HEK293 (cell line): ENCODE measurements around the gene JTB.
A peak's percentile ranks its signal among the peaks of the same experiment; 100 is the strongest.

Source experiments
- CTCF ChIA-PET: fragments of 350-600 bp; formaldehyde crosslinking; extraction: SDS; loops from one replicate; lab custom pipeline; 2021; ENCODE audit warnings: antibody characterized with exemption; lab: Yijun Ruan, JAX
- POLR2A ChIA-PET: fragments of 300-600 bp; formaldehyde crosslinking; extraction: SDS; loops from one replicate; lab custom pipeline; 2020; ENCODE audit warnings: antibody characterized with exemption, inconsistent platforms; lab: Yijun Ruan, JAX
- H3K27ac ChIP-seq: fragments of 200-500 bp; sonication (Bioruptor generic); 2 replicates; pipeline ENCODE4 v1.5.1; 2014; ENCODE audit warnings: low read depth, low read length, control low read depth, inconsistent platforms; ENCODE audit errors: extremely low read depth
- H3K36me3 ChIP-seq, 2 experiments: fragments of 200-500 bp in 1 of 2; sonication (Bioruptor generic) in 1 of 2; 1 replicate in 1 of 2; 2 replicates in 1 of 2; pipeline ENCODE4 v1.5.1; 2014 to 2017; ENCODE audit warnings: inconsistent platforms in 2 of 2, low read length in 2 of 2; ENCODE audit not compliant: control insufficient read depth in 2 of 2, insufficient read depth in 1 of 2
- H3K4me1 ChIP-seq: fragments of 200-500 bp; sonication (Bioruptor generic); 2 replicates; pipeline ENCODE4 v1.5.1; 2014; ENCODE audit warnings: mild to moderate bottlenecking, low read length, inconsistent platforms; ENCODE audit not compliant: control insufficient read depth, insufficient read depth
- H3K4me3 ChIP-seq: 2 replicates; pipeline ENCODE4 v1.5.1; 2011; ENCODE audit warnings: low read depth, mild to moderate bottlenecking, control low read depth, low read length, moderate library complexity
- H3K9me3 ChIP-seq: fragments of 200-500 bp; sonication (Bioruptor generic); 2 replicates; pipeline ENCODE4 v1.5.1; 2014; ENCODE audit warnings: low read depth, low read length, inconsistent platforms; ENCODE audit not compliant: control insufficient read depth, insufficient read depth
- FEZF1 ChIP-seq: fragments of 450-650 bp; formaldehyde crosslinking; IDR thresholded peaks from 2 replicates; pipeline ENCODE4 v1.5.1; 2016; ENCODE audit warnings: missing biosample characterization, missing genetic modification characterization
- GFI1B ChIP-seq: fragments of 450-650 bp; formaldehyde crosslinking; IDR thresholded peaks from 2 replicates; pipeline ENCODE4 v1.5.1; 2016; ENCODE audit warnings: missing biosample characterization, missing genetic modification characterization
- GLIS2 ChIP-seq: fragments of 450-650 bp; formaldehyde crosslinking; IDR thresholded peaks from 2 replicates; pipeline ENCODE4 v1.5.1; 2016; ENCODE audit warnings: missing biosample characterization, missing genetic modification characterization
- IKZF3 ChIP-seq: fragments of 450-650 bp; IDR thresholded peaks from 2 replicates; pipeline ENCODE4 v1.5.0; 2018; ENCODE audit warnings: missing biosample characterization, mild to moderate bottlenecking, missing genetic modification characterization, moderate library complexity
- PRDM1 ChIP-seq: fragments of 450-650 bp; formaldehyde crosslinking; IDR thresholded peaks from 2 replicates; pipeline ENCODE4; 2016; ENCODE audit warnings: missing biosample characterization, missing genetic modification characterization
- ZBTB17 ChIP-seq: fragments of 450-650 bp; formaldehyde crosslinking; IDR thresholded peaks from 2 replicates; pipeline ENCODE4 v1.5.1; 2016; ENCODE audit warnings: missing biosample characterization, missing genetic modification characterization
- ZFHX2 ChIP-seq: fragments of 450-650 bp; formaldehyde crosslinking; conservative IDR thresholded peaks from 2 replicates; pipeline ENCODE4 v1.5.1; 2016; ENCODE audit warnings: missing biosample characterization, missing genetic modification characterization
- ZFP69B ChIP-seq: fragments of 450-650 bp; formaldehyde crosslinking; IDR thresholded peaks from 2 replicates; pipeline ENCODE4 v1.5.1; 2016; ENCODE audit warnings: missing biosample characterization, missing genetic modification characterization
- ZNF175 ChIP-seq: fragments of 450-650 bp; formaldehyde crosslinking; IDR thresholded peaks from 2 replicates; pipeline ENCODE4 v1.5.1; 2016; ENCODE audit warnings: missing biosample characterization, missing genetic modification characterization
- ZNF223 ChIP-seq: fragments of 450-650 bp; formaldehyde crosslinking; IDR thresholded peaks from 2 replicates; pipeline ENCODE4 v1.5.1; 2016; ENCODE audit warnings: missing biosample characterization, missing genetic modification characterization
- ZNF324 ChIP-seq: fragments of 450-650 bp; formaldehyde crosslinking; IDR thresholded peaks from 2 replicates; pipeline ENCODE4 v1.5.1; 2016; ENCODE audit warnings: missing biosample characterization, missing genetic modification characterization
- ZNF366 ChIP-seq: fragments of 450-650 bp; formaldehyde crosslinking; conservative IDR thresholded peaks from 2 replicates; pipeline ENCODE4 v1.5.1; 2016; ENCODE audit warnings: missing biosample characterization, missing genetic modification characterization
- ZNF394 ChIP-seq: fragments of 450-650 bp; formaldehyde crosslinking; IDR thresholded peaks from 2 replicates; pipeline ENCODE4 v1.5.1; 2016; ENCODE audit warnings: missing biosample characterization, missing genetic modification characterization, mild to moderate bottlenecking, moderate library complexity, borderline replicate concordance
- ZNF423 ChIP-seq: fragments of 450-650 bp; formaldehyde crosslinking; IDR thresholded peaks from 2 replicates; pipeline ENCODE4 v1.5.1; 2016; ENCODE audit warnings: missing biosample characterization, missing genetic modification characterization
- ZNF501 ChIP-seq: fragments of 450-650 bp; formaldehyde crosslinking; IDR thresholded peaks from 2 replicates; pipeline ENCODE4 v1.5.1; 2016; ENCODE audit warnings: missing biosample characterization, missing genetic modification characterization
- ZNF510 ChIP-seq: fragments of 450-650 bp; formaldehyde crosslinking; IDR thresholded peaks from 2 replicates; pipeline ENCODE4 v1.5.1; 2018; ENCODE audit warnings: mild to moderate bottlenecking, missing genetic modification characterization, missing biosample characterization; ENCODE audit not compliant: insufficient replicate concordance
- ZNF544 ChIP-seq: fragments of 450-650 bp; formaldehyde crosslinking; IDR thresholded peaks from 2 replicates; pipeline ENCODE4 v1.5.0; 2017; ENCODE audit warnings: missing biosample characterization, missing genetic modification characterization
- ZNF571 ChIP-seq: fragments of 450-650 bp; formaldehyde crosslinking; IDR thresholded peaks from 2 replicates; pipeline ENCODE4 v1.5.0; 2017; ENCODE audit warnings: missing biosample characterization, missing genetic modification characterization
- ZNF585B ChIP-seq: fragments of 450-650 bp; formaldehyde crosslinking; IDR thresholded peaks from 2 replicates; pipeline ENCODE4 v1.5.1; 2016; ENCODE audit warnings: missing biosample characterization, missing genetic modification characterization
- ZNF76 ChIP-seq: fragments of 450-650 bp; formaldehyde crosslinking; IDR thresholded peaks from 2 replicates; pipeline ENCODE4; 2016; ENCODE audit warnings: low read depth, missing biosample characterization, missing genetic modification characterization, borderline replicate concordance
- ZNF776 ChIP-seq: fragments of 450-650 bp; formaldehyde crosslinking; IDR thresholded peaks from 2 replicates; pipeline ENCODE4 v1.5.0; 2017; ENCODE audit warnings: missing biosample characterization, missing genetic modification characterization, borderline replicate concordance
- ZNF830 ChIP-seq: fragments of 450-650 bp; IDR thresholded peaks from 2 replicates; pipeline ENCODE4 v1.5.0; 2018; ENCODE audit warnings: missing biosample characterization, missing genetic modification characterization, low read depth, mild to moderate bottlenecking, moderate library complexity
- ZNF843 ChIP-seq: fragments of 450-650 bp; formaldehyde crosslinking; IDR thresholded peaks from 2 replicates; pipeline ENCODE4 v1.5.1; 2016; ENCODE audit warnings: missing biosample characterization, missing genetic modification characterization
- TF ChIP-seq, protein P1 (sequence below): fragments of 450-650 bp; formaldehyde crosslinking; IDR thresholded peaks from 2 replicates; pipeline ENCODE4 v1.5.1; 2016; ENCODE audit warnings: missing biosample characterization, missing genetic modification characterization
- TF ChIP-seq, protein P2 (sequence below): fragments of 450-650 bp; formaldehyde crosslinking; IDR thresholded peaks from 2 replicates; pipeline ENCODE4 v1.5.1; 2016; ENCODE audit warnings: missing biosample characterization, missing genetic modification characterization
- TF ChIP-seq, protein P3 (sequence below): fragments of 450-650 bp; formaldehyde crosslinking; IDR thresholded peaks from 2 replicates; pipeline ENCODE4 v1.5.1; 2016; ENCODE audit warnings: missing biosample characterization, missing genetic modification characterization
- TF ChIP-seq, protein P4 (sequence below): fragments of 450-650 bp; formaldehyde crosslinking; IDR thresholded peaks from 2 replicates; pipeline ENCODE4 v1.5.1; 2016; ENCODE audit warnings: missing biosample characterization, missing genetic modification characterization
- TF ChIP-seq, protein P5 (sequence below): fragments of 450-650 bp; formaldehyde crosslinking; IDR thresholded peaks from 2 replicates; pipeline ENCODE4 v1.5.1; 2016; ENCODE audit warnings: missing biosample characterization, missing genetic modification characterization

JTB gene

DNA sequence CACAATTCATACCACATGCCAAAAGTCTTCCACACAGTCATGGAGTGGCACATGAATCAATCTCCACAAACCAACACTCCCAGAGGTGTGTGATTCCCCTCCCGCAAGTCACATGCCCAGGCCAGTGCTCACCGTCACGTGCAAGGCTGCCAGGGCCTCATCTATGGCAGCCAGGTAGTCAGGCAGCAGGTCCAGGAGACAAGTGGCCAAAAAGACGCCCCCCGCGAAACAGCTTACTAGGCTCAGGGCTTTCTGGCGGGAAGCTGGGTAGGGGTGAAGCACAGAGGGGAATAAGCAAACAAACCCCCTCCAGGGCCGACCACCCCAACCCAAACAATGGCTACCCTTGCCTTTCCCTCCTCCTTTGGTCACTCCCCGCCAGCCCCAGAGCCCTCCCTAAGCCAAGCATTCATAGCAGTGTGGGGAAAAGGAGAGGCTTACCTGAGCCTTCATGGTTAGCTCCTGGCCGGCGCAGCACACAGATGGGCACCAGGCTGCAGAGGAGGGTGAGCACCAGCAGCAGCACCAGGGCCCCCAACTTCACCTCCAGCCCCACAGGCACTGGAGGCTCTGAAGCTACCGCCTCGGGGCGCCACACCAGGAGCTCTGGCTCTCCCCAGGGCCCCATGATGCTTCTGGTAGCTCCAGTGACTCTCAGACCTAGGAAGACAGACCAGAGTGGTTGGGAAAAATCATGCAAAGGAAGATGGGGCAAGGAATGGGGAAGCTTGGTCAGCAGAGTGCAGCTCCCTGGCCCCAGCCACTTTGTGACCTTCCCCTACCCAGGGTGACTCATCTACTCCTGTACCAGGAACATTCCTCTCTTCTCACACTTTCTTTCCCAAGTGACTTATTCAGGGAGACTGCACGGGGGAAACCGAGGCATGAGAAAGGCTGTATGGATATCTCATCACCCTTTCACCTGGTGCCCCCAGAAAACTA is 15.1 kb downstream of the JTB start:
- peaks cover 4% of the 10 kb centered on the region; the same call in 1 of the 2 replicates for H3K4me1 ChIP-seq
- peak overlapping the region; percentile 62 for H3K4me3 ChIP-seq
- peak overlapping the region; percentile 53 for H3K27ac ChIP-seq
- no peaks in the 10 kb centered on the region for H3K9me3 ChIP-seq
- POLR2A ChIA-PET = interaction anchor here (0.5 to 3.0 kb wide), 13 partner anchors 7 to 187 kb away, joined by 3 to 58 read pairs (median 7); partner anchors contain the start of genes DENND4B, GATAD2B, JTB and RAB13
- CTCF ChIA-PET = interaction anchor here (0.9 to 2.2 kb wide), 3 partner anchors 16 to 141 kb away, joined by 3 to 9 read pairs (median 7); partner anchors contain the start of genes DENND4B and RAB13
- H3K36me3 ChIP-seq = peaks cover 0 to 31% of the 10 kb centered on the region in 2 experiments; a peak in 2 of 3 replicates
- TF ChIP-seq GLIS2 (tag by site-specific recombination) (peak; percentile 39), ZFP69B (no peak), ZNF76 (tag by site-specific recombination) (peak; percentile 82), ZNF423 (peak; percentile 79), ZNF830 (tag by site-specific recombination) (no peak), ZNF571 (tag by site-specific recombination) (no peak), ZNF510 (tag by site-specific recombination) (no peak), PRDM1 (tag by site-specific recombination) (peak; percentile 59), ZNF776 (no peak), ZNF501 (tag by site-specific recombination) (no peak), FEZF1 (tag by site-specific recombination) (no peak), IKZF3 (peak; percentile 17), ZNF585B (no peak), ZNF324 (tag by site-specific recombination) (no peak), ZFHX2 (tag by site-specific recombination) (no peak), ZBTB17 (tag by site-specific recombination) (no peak), ZNF394 (no peak), ZNF223 (tag by site-specific recombination) (no peak), ZNF544 (no peak), GFI1B (tag by site-specific recombination) (no peak), ZNF366 (tag by site-specific recombination) (no peak), ZNF843 (no peak), ZNF175 (tag by site-specific recombination) (no peak)
- TF ChIP-seq, protein P1, sequence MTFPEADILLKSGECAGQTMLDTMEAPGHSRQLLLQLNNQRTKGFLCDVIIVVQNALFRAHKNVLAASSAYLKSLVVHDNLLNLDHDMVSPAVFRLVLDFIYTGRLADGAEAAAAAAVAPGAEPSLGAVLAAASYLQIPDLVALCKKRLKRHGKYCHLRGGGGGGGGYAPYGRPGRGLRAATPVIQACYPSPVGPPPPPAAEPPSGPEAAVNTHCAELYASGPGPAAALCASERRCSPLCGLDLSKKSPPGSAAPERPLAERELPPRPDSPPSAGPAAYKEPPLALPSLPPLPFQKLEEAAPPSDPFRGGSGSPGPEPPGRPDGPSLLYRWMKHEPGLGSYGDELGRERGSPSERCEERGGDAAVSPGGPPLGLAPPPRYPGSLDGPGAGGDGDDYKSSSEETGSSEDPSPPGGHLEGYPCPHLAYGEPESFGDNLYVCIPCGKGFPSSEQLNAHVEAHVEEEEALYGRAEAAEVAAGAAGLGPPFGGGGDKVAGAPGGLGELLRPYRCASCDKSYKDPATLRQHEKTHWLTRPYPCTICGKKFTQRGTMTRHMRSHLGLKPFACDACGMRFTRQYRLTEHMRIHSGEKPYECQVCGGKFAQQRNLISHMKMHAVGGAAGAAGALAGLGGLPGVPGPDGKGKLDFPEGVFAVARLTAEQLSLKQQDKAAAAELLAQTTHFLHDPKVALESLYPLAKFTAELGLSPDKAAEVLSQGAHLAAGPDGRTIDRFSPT = no peak
- TF ChIP-seq, protein P2, sequence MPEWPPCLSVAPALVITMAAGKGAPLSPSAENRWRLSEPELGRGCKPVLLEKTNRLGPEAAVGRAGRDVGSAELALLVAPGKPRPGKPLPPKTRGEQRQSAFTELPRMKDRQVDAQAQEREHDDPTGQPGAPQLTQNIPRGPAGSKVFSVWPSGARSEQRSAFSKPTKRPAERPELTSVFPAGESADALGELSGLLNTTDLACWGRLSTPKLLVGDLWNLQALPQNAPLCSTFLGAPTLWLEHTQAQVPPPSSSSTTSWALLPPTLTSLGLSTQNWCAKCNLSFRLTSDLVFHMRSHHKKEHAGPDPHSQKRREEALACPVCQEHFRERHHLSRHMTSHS (tag by site-specific recombination) = no peak
- TF ChIP-seq, protein P3, sequence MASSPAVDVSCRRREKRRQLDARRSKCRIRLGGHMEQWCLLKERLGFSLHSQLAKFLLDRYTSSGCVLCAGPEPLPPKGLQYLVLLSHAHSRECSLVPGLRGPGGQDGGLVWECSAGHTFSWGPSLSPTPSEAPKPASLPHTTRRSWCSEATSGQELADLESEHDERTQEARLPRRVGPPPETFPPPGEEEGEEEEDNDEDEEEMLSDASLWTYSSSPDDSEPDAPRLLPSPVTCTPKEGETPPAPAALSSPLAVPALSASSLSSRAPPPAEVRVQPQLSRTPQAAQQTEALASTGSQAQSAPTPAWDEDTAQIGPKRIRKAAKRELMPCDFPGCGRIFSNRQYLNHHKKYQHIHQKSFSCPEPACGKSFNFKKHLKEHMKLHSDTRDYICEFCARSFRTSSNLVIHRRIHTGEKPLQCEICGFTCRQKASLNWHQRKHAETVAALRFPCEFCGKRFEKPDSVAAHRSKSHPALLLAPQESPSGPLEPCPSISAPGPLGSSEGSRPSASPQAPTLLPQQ = no peak
- TF ChIP-seq, protein P4, sequence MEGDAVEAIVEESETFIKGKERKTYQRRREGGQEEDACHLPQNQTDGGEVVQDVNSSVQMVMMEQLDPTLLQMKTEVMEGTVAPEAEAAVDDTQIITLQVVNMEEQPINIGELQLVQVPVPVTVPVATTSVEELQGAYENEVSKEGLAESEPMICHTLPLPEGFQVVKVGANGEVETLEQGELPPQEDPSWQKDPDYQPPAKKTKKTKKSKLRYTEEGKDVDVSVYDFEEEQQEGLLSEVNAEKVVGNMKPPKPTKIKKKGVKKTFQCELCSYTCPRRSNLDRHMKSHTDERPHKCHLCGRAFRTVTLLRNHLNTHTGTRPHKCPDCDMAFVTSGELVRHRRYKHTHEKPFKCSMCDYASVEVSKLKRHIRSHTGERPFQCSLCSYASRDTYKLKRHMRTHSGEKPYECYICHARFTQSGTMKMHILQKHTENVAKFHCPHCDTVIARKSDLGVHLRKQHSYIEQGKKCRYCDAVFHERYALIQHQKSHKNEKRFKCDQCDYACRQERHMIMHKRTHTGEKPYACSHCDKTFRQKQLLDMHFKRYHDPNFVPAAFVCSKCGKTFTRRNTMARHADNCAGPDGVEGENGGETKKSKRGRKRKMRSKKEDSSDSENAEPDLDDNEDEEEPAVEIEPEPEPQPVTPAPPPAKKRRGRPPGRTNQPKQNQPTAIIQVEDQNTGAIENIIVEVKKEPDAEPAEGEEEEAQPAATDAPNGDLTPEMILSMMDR (tag by site-specific recombination) = 0 out of 2 replicates have a peak, but pooled peaks have one; percentile 20
- TF ChIP-seq, protein P5, sequence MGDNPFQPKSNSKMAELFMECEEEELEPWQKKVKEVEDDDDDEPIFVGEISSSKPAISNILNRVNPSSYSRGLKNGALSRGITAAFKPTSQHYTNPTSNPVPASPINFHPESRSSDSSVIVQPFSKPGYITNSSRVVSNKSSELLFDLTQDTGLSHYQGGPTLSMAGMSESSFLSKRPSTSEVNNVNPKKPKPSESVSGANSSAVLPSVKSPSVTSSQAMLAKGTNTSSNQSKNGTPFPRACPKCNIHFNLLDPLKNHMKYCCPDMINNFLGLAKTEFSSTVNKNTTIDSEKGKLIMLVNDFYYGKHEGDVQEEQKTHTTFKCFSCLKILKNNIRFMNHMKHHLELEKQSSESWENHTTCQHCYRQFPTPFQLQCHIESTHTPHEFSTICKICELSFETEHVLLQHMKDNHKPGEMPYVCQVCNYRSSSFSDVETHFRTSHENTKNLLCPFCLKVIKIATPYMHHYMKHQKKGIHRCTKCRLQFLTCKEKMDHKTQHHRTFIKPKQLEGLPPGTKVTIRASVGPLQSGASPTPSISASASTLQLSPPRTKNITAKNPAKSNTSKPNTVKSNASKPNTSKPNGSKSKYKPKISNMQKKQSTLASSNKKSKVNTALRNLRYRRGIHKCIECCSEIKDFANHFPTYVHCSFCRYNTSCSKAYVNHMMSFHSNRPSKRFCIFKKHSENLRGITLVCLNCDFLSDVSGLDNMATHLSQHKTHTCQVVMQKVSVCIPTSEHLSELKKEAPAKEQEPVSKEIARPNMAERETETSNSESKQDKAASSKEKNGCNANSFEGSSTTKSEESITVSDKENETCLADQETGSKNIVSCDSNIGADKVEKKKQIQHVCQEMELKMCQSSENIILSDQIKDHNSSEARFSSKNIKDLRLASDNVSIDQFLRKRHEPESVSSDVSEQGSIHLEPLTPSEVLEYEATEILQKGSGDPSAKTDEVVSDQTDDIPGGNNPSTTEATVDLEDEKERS (tag by site-specific recombination) = no peak
